Stimulated activated CD8-positive, alpha-beta memory T cell treated with anti-CD3 and anti-CD28 coated beads, Interleukin-4, amount 100 ng/mL, for 48 hours (primary cell): ENCODE measurements around the gene TTC21A.

Experiments
- DNase-seq: peaks from one replicate; pipeline ENCODE4 v3.0.0-alpha.2; 2020

The TTC21A gene

GRCh38 chr3:39118931-39119660 lies 11.6 kb downstream of the TTC21A start:
- no peak for DNase-seq

- no peak for DNase-seq
Observed at GRCh38 chr3:39121621-39122020, 14.1 kb downstream of the TTC21A start.

GRCh38 chr3:39122813-39123212 lies 15.3 kb downstream of the TTC21A start:
- no peak for DNase-seq

GRCh38 chr3:39124876-39125840 lies 17.7 kb downstream of the TTC21A start:
- no peak for DNase-seq

- DNase-seq, result no peak
Observed at GRCh38 chr3:39125841-39126500, 18.5 kb downstream of the TTC21A start.

GRCh38 chr3:39126532-39127071 lies 19.1 kb downstream of the TTC21A start:
- DNase-seq, result no peak

- DNase-seq, result no peak
Observed at GRCh38 chr3:39127269-39127907, 19.9 kb downstream of the TTC21A start.

- no peak for DNase-seq
Observed at GRCh38 chr3:39127908-39128304, 20.4 kb downstream of the TTC21A start.

- DNase-seq, result no peak
Observed at GRCh38 chr3:39128951-39129350, 21.5 kb downstream of the TTC21A start.

- no peak for DNase-seq
Observed at GRCh38 chr3:39130026-39130425, 22.5 kb downstream of the TTC21A start.

GRCh38 chr3:39130693-39131265 lies 23.3 kb downstream of the TTC21A start:
- no peak for DNase-seq

- no peak for DNase-seq
Observed at GRCh38 chr3:39132096-39133092, 24.9 kb downstream of the TTC21A start.

- no peak for DNase-seq
Observed at GRCh38 chr3:39133093-39133490, 25.6 kb downstream of the TTC21A start.

- no peak for DNase-seq
Observed at GRCh38 chr3:39133822-39134221, 26.3 kb downstream of the TTC21A start.

GRCh38 chr3:39134305-39134704 lies 26.8 kb downstream of the TTC21A start:
- DNase-seq, result no peak

GRCh38 chr3:39135170-39135805 lies 27.8 kb downstream of the TTC21A start:
- DNase-seq, result no peak

GRCh38 chr3:39136533-39137434 lies 29.3 kb downstream of the TTC21A start:
- DNase-seq, result no peak

- DNase-seq, result no peak
Observed at GRCh38 chr3:39137435-39137936, 30.0 kb downstream of the TTC21A start.
